Activated CD8-positive, alpha-beta memory T cell treated with anti-CD3 and anti-CD28 coated beads for 48 hours (primary cell): ENCODE data around the gene GASK1A.
A peak's percentile ranks its signal among the peaks of the same experiment; 100 is the strongest.
"Not testable (repeated sequence)": the region's sequence is repeated elsewhere in the genome, so short reads cannot be mapped to it uniquely, and the experiment has no call there.

ENCODE experiments used
- DNase-seq, 3 experiments: peaks; one replicate each; pipeline ENCODE4 v3.0.0-alpha.2; 2020; ENCODE audit warnings: low read depth in 2 of 3, low spot score in 2 of 3

Gene GASK1A

GRCh38 chr3:42979044-42979972 is at the start of gene GASK1A:
GASK1A (plus strand) TSS chr3:42979311; CDS start chr3:42979643, 332 bp downstream.
- peak in 2 of 3 experiments; percentile 3 to 20 for DNase-seq

DNA sequence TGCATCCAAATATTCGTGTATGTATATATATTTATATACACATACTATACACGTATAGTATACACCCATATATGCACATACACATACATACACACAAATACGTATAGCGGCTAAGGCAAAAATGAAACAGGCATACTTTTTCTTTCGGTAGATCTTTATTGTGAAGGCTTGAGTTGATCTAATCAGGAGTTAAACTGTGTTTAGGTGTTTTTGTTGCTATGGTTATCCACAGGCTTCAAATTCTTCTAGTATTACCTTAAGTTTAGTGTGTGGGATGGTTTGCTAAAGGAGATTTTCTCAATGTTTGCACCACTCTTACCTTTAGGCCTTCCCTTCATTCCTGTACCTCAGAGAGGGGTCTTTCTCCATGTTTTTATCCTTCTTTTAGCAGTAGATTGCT is 45.0 kb upstream of the GASK1A start:
- DNase-seq: no peak

DNA sequence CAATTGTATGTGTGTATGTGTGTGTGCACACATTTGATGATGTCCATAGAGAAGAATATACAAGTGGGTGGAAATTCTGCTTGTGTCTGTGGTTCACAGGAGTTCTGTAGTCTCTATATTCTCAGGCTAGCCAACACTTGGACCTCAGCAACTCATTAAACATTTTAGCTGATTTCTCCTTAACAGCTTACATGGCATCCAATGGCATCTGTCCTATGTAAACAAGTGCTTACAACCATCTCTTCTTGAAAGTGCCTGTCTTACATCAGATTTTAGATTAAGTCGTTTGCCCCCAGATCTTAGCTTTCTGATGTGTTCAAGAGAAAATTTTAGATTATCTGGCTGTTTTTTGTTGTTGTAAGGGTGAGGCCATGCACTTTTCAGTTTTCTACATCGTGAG is 44.2 kb upstream of the GASK1A start:
- DNase-seq: no peak

- DNase-seq: no peak
Observed at GRCh38 chr3:42935472-42935871, 43.6 kb upstream of the GASK1A start.

DNA sequence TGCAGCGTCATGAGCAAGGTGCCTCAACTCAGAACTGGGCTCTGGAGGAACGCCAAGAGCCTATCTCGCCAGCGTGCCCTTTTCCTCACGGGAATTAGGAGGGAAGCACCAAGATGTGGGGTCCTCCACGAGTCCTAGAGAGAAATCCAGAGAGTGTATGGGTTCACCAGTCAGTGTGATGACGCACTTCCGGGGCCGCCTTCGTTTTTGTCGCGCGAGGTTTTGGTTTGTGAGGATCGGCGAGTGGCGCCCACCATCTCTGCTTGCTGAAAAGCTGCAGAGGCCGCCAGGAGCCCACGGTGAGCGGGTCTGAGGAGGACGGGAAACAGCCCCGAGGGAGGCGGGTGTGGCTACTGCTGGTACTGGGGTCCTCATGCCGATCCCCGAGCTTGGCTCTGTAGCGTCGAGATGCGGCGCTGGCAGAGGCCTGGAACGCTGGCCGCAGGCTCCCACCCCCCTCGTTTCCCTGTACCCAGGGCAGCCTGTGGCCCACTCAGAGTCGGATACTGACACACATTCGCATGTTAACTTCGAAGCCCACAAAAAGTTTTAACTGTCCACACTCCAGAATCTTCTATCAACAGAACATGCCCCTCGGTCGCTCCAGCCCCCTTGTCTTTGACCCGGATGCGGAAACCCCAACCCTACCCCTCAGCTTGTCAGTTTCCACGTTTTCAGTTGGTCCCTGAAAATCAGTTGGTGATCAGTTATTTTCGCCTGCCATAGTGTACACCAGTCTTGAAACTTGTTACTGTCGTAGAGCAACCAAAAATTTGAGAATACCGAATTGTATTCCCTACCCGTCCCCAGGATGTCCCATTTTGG is 42.7 kb upstream of the GASK1A start:
- no peak for DNase-seq

DNA sequence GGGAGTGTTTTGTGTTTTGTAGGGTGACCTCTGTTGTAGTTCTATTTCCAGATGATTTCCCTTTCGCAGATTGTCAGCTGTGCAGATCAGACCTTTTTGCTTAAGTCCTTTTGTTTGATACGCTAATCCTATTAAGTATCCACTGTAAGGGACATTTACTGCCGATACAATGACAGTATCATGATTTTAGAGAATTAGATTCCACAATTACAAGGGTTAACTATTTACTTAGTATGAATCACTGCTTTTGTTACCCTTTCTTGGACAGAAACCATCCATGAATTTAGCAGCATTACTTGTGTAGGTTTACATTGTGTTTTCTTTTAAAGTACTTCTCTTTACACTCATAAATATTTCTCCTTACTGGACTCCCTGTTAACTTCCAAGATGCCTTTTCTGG is 41.8 kb upstream of the GASK1A start:
- no peak for DNase-seq

DNA sequence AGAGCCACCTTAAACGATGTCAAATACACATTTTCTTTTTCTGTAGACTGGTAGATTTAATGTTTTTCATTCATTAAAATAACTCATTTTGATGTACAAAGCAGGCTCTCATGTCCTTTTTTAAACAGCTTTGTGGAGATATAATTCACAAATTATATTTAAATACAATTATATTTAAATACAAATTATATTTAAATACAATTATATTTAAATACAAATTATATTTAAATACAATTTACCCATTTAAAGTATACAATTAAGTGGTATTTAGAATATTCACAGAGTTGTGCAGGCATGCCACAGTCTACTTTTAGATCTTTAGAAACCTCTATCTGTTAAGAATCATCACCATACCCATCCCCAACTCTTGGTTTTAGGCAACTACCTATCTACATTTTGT is 36.4 kb upstream of the GASK1A start:
- DNase-seq: no peak

GRCh38 chr3:42946050-42946449 is 33.1 kb upstream of the GASK1A start:
- no peak for DNase-seq

GRCh38 chr3:42957573-42957972 is 21.5 kb upstream of the GASK1A start:
- DNase-seq: no peak

GRCh38 chr3:42960282-42960681 is 18.8 kb upstream of the GASK1A start:
- no peak for DNase-seq

GRCh38 chr3:42960786-42961185 is 18.3 kb upstream of the GASK1A start:
- no peak for DNase-seq

DNA sequence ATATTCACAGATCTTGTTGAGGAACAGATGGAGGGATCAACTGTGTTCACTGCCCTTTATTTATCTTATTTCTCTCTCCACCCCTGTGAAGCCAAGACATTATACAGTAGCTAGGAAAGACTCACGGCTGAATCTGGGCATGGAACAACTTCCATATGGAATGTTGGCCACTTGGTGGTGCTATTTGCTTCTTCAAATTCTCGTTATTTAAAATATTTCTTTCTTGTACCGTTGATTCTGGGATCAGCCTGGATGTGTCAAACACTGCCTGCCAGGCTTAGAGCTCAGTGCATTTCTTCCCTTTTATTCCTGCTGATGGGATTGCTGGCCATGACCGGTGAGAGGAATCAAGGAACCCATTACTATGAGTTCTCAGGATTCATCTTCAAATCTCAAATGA is 17.5 kb upstream of the GASK1A start:
- no peak for DNase-seq

- DNase-seq: no peak
Observed at GRCh38 chr3:42963269-42963668, 15.8 kb upstream of the GASK1A start.

DNA sequence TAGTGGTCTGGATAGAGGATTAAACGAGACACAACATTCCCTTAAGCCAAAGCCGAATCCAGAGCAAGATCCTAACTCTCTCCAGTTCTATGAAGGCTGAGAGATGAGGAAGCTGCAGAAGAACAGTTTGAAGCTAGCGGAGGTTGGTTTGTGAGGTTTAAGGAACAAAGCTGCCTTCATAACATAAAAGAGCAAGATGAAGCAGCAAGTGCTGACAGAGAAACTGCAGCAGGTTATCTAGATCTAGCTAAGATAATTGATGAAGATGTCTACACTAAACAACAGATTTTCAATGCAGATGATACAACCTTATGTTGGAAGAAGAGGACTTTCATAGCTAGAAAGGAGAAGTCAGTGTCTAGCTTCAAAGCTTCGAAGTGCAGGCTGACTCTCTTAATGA is 14.8 kb upstream of the GASK1A start:
- DNase-seq: no peak

DNA sequence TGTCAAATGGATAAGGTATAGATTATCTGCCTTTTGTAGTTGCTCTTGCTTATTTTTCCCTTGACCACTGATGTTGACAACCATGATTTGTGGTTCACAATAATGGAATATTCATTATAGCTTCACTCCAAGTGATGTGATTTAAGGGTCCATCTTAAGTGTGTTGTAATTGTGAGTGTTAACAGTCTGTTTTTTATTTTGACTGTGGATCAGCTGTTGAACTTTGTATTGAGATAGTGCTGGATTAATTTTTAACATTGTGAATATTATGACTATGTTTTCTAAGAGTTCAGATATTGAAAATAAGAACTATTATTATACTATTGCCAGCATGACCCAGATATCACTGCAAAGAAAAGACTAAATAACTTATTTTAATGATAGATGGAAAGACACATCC is 8.6 kb upstream of the GASK1A start:
- no peak for DNase-seq

DNA sequence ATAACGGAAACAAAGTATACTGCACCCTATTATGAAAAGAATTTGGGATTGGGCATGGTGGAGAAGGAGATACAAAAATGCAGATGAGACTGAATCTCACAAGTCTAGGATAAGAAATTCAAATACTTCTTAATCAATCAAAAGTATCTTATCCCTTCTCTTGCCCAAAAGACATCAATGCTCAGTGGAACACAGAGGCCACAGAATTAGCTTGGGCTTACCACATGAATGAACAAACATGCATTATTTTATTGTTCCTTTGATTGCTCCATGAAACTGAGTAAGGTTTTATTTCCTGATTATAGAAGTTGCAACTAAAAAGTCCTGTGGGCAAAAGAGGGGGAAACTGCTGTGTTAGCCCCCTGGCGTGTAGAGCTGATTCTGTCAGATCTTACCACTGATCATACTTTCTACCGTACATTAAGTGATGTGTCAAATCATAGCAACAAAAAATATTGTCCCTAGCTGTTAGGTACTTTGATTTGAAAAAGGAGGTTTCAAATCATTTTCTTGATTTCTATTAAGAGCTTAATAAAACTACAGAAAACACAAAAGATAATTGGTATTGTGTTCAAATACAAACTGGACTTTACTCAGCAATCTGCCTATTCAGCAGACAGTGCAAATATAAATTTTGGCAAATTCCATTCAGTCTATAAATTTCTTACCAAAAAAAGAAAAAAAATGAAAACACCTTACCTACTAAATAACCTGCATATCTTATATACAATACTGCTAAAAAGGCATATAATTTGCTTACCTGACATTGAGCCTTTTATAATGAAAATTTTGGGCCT is 7.9 kb upstream of the GASK1A start:
- no peak for DNase-seq

GRCh38 chr3:42974906-42975305 is 4.2 kb upstream of the GASK1A start:
- not testable (repeated sequence) for DNase-seq

DNA sequence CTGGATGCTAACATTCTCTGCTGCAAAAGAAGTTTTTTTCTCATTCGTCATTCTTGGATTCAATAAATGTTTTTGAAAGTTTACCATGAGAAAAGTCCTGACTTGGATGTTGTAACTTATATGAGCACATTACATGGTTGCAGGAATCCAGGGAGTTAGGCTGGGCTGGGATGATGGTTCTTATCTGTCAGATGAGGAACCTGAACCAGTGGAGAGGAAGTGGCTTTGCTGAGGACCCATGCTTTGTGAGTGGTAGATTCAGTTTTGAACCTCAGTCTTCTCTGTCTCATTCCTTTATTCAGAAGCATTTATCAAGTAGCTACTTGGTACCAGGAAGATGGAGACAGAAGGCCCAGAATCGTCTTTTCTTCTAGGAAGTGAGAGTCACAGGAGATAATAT is 3.7 kb upstream of the GASK1A start:
- DNase-seq: no peak

DNA sequence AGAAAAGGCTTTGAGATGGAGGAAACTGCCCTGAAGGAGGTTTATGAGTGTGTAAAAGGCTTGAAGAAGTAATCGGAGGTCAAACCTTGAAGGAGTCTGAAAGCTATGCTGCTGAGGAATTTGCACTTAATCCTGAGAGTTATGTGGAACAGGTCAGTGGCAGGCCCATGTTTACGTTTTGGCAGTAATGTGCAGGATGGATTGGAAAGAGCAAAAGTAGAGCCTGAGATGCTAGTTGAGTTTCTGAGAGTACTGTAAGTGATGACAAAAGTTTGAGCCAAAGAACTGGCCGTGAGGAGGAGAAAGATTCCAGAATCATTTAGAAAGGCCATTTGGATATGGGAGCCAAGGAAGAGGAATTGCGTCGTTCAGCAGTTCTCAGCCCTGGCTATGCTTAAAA is 3.2 kb upstream of the GASK1A start:
- no peak for DNase-seq

DNA sequence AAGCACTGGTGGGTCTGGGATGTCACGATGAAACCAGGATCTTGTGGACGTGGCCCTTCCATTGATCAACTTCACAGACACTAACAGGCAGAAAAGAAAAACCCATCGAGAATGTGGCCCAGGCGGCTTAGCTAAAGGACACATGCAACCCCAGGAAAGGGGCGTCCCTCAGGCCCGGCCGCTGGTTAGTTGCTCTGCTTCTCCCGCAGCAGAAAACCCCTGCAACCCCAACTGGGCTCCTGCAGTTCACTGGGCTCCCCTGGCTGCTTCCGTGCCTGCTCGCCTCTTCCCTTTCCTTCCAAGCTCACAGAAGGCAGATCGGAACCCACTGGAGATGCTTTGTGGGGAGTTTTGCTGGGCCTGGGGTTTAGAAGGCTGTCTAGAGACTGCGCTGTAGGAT is 1.1 kb downstream of the GASK1A start:
- DNase-seq: no peak

GRCh38 chr3:42980909-42981308 is 1.8 kb downstream of the GASK1A start:
- no peak for DNase-seq
